Neuronal stem cell (in vitro differentiated cells): ENCODE results near the gene SYT13.

Experiments used
- DNase-seq: peaks from one replicate; pipeline ENCODE4 v3.0.0-alpha.2; 2013; ENCODE audit warnings: low spot score
- H2AFZ ChIP-seq: one replicate; pipeline ENCODE4 v1.6.1; 2013; ENCODE audit warnings: mild to moderate bottlenecking, low read length, inconsistent platforms
- H2AK5ac ChIP-seq: 2 replicates; pipeline ENCODE4 v1.6.1; 2013; ENCODE audit warnings: low read depth, mild to moderate bottlenecking, inconsistent platforms, low read length, moderate library complexity, mixed read lengths
- H2BK120ac ChIP-seq: 2 replicates; pipeline ENCODE4 v1.6.1; 2013; ENCODE audit warnings: low read depth, mild to moderate bottlenecking, inconsistent platforms, low read length, moderate library complexity, mixed read lengths
- H2BK12ac ChIP-seq: one replicate; pipeline ENCODE4 v1.6.1; 2013; ENCODE audit warnings: low read length, inconsistent platforms
- H2BK15ac ChIP-seq: 2 replicates; pipeline ENCODE4 v1.6.1; 2013; ENCODE audit warnings: mild to moderate bottlenecking, low read length, inconsistent platforms, mixed read lengths
- H2BK5ac ChIP-seq: one replicate; pipeline ENCODE4 v1.6.1; 2013; ENCODE audit warnings: inconsistent platforms, mild to moderate bottlenecking, low read length, moderate library complexity
- H3K14ac ChIP-seq: one replicate; pipeline ENCODE4 v1.6.1; 2013; ENCODE audit warnings: low read length, inconsistent platforms
- H3K18ac ChIP-seq: 2 replicates; pipeline ENCODE4 v1.6.1; 2013; ENCODE audit warnings: low read length, inconsistent platforms
- H3K23ac ChIP-seq: 2 replicates; pipeline ENCODE4 v1.6.1; 2013; ENCODE audit warnings: low read depth, mild to moderate bottlenecking, mixed read lengths, low read length, inconsistent platforms; ENCODE audit not compliant: poor library complexity
- H3K27ac ChIP-seq: replicated peaks from 3 replicates; pipeline ENCODE4 v1.5.1; 2013; ENCODE audit warnings: low read length, inconsistent platforms
- H3K27me3 ChIP-seq, 3 experiments: 2 replicates each; pipeline ENCODE4 v1.6.1; 2013; ENCODE audit warnings: low read length in 3 of 3, mild to moderate bottlenecking in 2 of 3, inconsistent platforms in 1 of 3, low read depth in 1 of 3, mixed read lengths in 1 of 3, moderate library complexity in 1 of 3; ENCODE audit not compliant: control insufficient read depth in 3 of 3, insufficient read depth in 3 of 3
- H3K36me3 ChIP-seq, 2 donors: replicated peaks in 1 of 2; 2 replicates each; pipeline ENCODE4 v1.6.1; 2013; ENCODE audit warnings: low read length in 2 of 2; ENCODE audit not compliant: control insufficient read depth in 2 of 2, insufficient read depth in 2 of 2
- H3K4ac ChIP-seq: 2 replicates; pipeline ENCODE4 v1.6.1; 2013; ENCODE audit warnings: inconsistent platforms, mild to moderate bottlenecking, low read length, moderate library complexity
- H3K4me1 ChIP-seq, 2 donors: 1 replicate in 1 of 2; 2 replicates in 1 of 2; pipeline ENCODE4 v1.6.1; 2013; ENCODE audit warnings: low read length in 2 of 2, low read depth in 1 of 2; ENCODE audit not compliant: control insufficient read depth in 2 of 2, insufficient read depth in 1 of 2
- H3K4me2 ChIP-seq: one replicate; pipeline ENCODE4 v1.6.1; 2013; ENCODE audit warnings: mild to moderate bottlenecking, low read length, inconsistent platforms; ENCODE audit not compliant: insufficient read depth, poor library complexity, severe bottlenecking
- H3K4me3 ChIP-seq, 2 donors: 2 replicates each; pipeline ENCODE4 v1.5.1; 2013; ENCODE audit warnings: low read length in 2 of 2, mild to moderate bottlenecking in 2 of 2, inconsistent platforms in 1 of 2, moderate library complexity in 1 of 2
- H3K79me1 ChIP-seq: one replicate; pipeline ENCODE4 v1.6.1; 2013; ENCODE audit warnings: low read depth, mild to moderate bottlenecking, inconsistent platforms, low read length, moderate library complexity
- H3K9ac ChIP-seq: one replicate; pipeline ENCODE4 v1.6.1; 2013; ENCODE audit warnings: mild to moderate bottlenecking, low read depth, low read length, inconsistent platforms; ENCODE audit not compliant: poor library complexity
- H3K9me3 ChIP-seq, 2 donors: replicated peaks in 1 of 2; 2 replicates each; pipeline versions ENCODE3 to v1.6.1; 2013; ENCODE audit warnings: low read length in 2 of 2, mild to moderate bottlenecking in 2 of 2, inconsistent platforms in 1 of 2, low read depth in 1 of 2, mixed read lengths in 1 of 2, moderate library complexity in 1 of 2; ENCODE audit not compliant: control insufficient read depth in 2 of 2, insufficient read depth in 1 of 2
- H4K8ac ChIP-seq: one replicate; pipeline ENCODE4 v1.6.1; 2013; ENCODE audit warnings: low read depth, mild to moderate bottlenecking, inconsistent platforms, low read length, moderate library complexity
- H4K91ac ChIP-seq: one replicate; pipeline ENCODE4 v1.6.1; 2013; ENCODE audit warnings: low read length, low read depth, mild to moderate bottlenecking, inconsistent platforms; ENCODE audit not compliant: poor library complexity
- WGBS, 2 donors: extraction: QIAGEN DNeasy Blood & Tissue Kit; methylation state at CpG; one replicate each; pipeline ENCODE4 v1.1.7; 2013; ENCODE audit warnings: missing lambda C conversion rate in 2 of 2, mixed read lengths in 1 of 2; ENCODE audit not compliant: insufficient read length in 2 of 2, insufficient replicate concordance in 1 of 2; ENCODE audit errors: extremely low coverage in 2 of 2; 5-methylcytosine and 5-hydroxymethylcytosine counted together

Gene SYT13

DNA sequence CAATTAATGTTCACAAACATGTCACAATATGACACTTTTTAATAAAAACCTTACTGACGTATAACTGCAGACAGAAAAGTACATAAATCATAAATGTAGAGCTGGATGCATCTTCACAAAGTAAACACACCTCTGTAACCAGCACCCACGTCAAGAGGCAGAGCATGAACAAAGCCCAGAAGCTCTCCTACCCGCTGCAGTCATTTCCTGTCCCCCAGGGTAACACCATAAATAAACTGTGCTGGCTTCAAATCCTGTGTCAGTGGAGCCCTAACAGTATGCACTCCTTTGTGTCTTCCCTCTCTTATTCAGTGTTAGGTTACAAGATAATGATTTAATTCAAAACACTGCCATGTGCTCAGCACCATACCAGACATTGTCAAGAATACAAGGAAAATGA is 5.7 kb downstream of the SYT13 start:
- Histone ChIP-seq H4K91ac (no peak overlapping the region), H3K36me3 (no peaks in the 10 kb centered on the region), H3K4me3 (no peak overlapping the region), H2BK5ac (no peak overlapping the region), H3K14ac (no peak overlapping the region), H2AK5ac (no peak overlapping the region), H2AFZ (no peak overlapping the region), H3K9me3 (peaks cover 0 to 5% of the 10 kb centered on the region in 2 donors), H3K4ac (no peak overlapping the region), H3K27ac (no peak overlapping the region), H3K23ac (no peak overlapping the region), H3K4me2 (no peak overlapping the region), H3K27me3 (peaks cover 0 to 34% (median 11%) of the 10 kb centered on the region in 3 experiments), H3K18ac (no peak overlapping the region), H4K8ac (no peak overlapping the region), H2BK12ac (no peak overlapping the region), H3K79me1 (no peaks in the 10 kb centered on the region), H2BK120ac (no peak overlapping the region), H3K4me1 (peaks cover 10 to 11% of the 10 kb centered on the region in 2 donors), H3K9ac (no peak overlapping the region), H2BK15ac (no peak overlapping the region)
- no CpG with 5 or more reads among the region's 3 CpGs for WGBS, 2 donors
- no peak for DNase-seq

DNA sequence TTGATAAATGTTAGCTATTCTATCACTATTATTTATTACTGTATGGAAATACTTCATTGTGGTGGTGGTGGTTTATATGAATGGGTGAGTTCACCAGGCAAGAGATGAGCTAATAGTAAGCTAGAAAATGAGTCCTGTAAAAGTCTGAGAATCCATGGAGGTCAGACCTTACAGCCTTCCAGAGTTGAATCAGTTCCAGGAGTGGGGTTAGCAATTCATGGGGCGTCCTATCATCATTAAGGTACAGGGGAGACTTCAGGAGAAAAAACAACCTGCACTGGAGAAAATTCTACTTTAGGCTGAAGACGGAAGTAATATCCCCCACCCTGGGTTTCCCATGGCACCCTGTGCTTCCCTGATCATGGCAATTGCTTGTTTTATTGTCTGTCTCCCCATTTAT is 6.5 kb downstream of the SYT13 start:
- H3K36me3 ChIP-seq: no peaks in the 10 kb centered on the region
- no peak overlapping the region for H4K8ac ChIP-seq
- no peak overlapping the region for H3K4me2 ChIP-seq
- peaks cover 0 to 31% (median 3%) of the 10 kb centered on the region in 3 experiments for H3K27me3 ChIP-seq
- H2BK12ac ChIP-seq: no peak overlapping the region
- H2AFZ ChIP-seq: no peak overlapping the region
- H3K18ac ChIP-seq: no peak overlapping the region
- H3K9ac ChIP-seq: no peak overlapping the region
- H4K91ac ChIP-seq: no peak overlapping the region
- no peak overlapping the region for H2BK5ac ChIP-seq
- WGBS, 2 donors: no CpG with 5 or more reads among the region's 2 CpGs
- no peak overlapping the region for H3K27ac ChIP-seq
- no peak overlapping the region for H3K4me3 ChIP-seq
- no peak overlapping the region for H2AK5ac ChIP-seq
- H3K9me3 ChIP-seq: peaks cover 0 to 5% of the 10 kb centered on the region in 2 donors
- H3K4ac ChIP-seq: no peak overlapping the region
- DNase-seq: no peak
- H3K4me1 ChIP-seq: peaks cover 6 to 8% of the 10 kb centered on the region in 2 donors
- no peak overlapping the region for H3K23ac ChIP-seq
- H2BK15ac ChIP-seq: no peak overlapping the region
- no peak overlapping the region for H3K14ac ChIP-seq
- H2BK120ac ChIP-seq: no peak overlapping the region
- no peaks in the 10 kb centered on the region for H3K79me1 ChIP-seq

GRCh38 chr11:45278714-45279113 is 7.4 kb downstream of the SYT13 start:
- no peak overlapping the region for H3K14ac ChIP-seq
- no peak overlapping the region for H2BK120ac ChIP-seq
- H4K91ac ChIP-seq: no peak overlapping the region
- H2AK5ac ChIP-seq: no peak overlapping the region
- H2BK15ac ChIP-seq: no peak overlapping the region
- H3K4ac ChIP-seq: no peak overlapping the region
- no CpG with 5 or more reads among the region's 4 CpGs for WGBS, 2 donors
- H4K8ac ChIP-seq: no peak overlapping the region
- H3K27me3 ChIP-seq: peaks cover 0 to 29% (median 0%) of the 10 kb centered on the region in 3 experiments
- no peak for DNase-seq
- no peak overlapping the region for H3K4me3 ChIP-seq
- no peak overlapping the region for H3K4me2 ChIP-seq
- H2BK5ac ChIP-seq: no peak overlapping the region
- no peak overlapping the region for H3K9ac ChIP-seq
- no peak overlapping the region for H2AFZ ChIP-seq
- H3K27ac ChIP-seq: no peak overlapping the region
- no peak overlapping the region for H2BK12ac ChIP-seq
- H3K79me1 ChIP-seq: no peaks in the 10 kb centered on the region
- H3K9me3 ChIP-seq: peaks cover 0 to 5% of the 10 kb centered on the region in 2 donors
- H3K23ac ChIP-seq: no peak overlapping the region
- no peak overlapping the region for H3K18ac ChIP-seq
- no peaks in the 10 kb centered on the region for H3K36me3 ChIP-seq
- H3K4me1 ChIP-seq: peaks cover 6 to 8% of the 10 kb centered on the region in 2 donors

GRCh38 chr11:45275828-45276227 is 10.3 kb downstream of the SYT13 start:
- no peak overlapping the region for H4K91ac ChIP-seq
- no peak overlapping the region for H3K4me3 ChIP-seq
- no peak overlapping the region for H3K23ac ChIP-seq
- H3K9me3 ChIP-seq: peaks cover 0 to 5% of the 10 kb centered on the region in 2 donors
- H3K79me1 ChIP-seq: no peaks in the 10 kb centered on the region
- no peak overlapping the region for H3K27ac ChIP-seq
- H3K36me3 ChIP-seq: no peaks in the 10 kb centered on the region
- no peak overlapping the region for H2BK120ac ChIP-seq
- DNase-seq: no peak
- H3K4me2 ChIP-seq: no peak overlapping the region
- no peak overlapping the region for H3K9ac ChIP-seq
- no peak overlapping the region for H2BK12ac ChIP-seq
- no peak overlapping the region for H2AFZ ChIP-seq
- no peak overlapping the region for H3K4ac ChIP-seq
- H3K14ac ChIP-seq: no peak overlapping the region
- H3K18ac ChIP-seq: no peak overlapping the region
- no peak overlapping the region for H2BK15ac ChIP-seq
- H3K27me3 ChIP-seq: peaks cover 0 to 18% (median 0%) of the 10 kb centered on the region in 3 experiments
- no CpG with 5 or more reads among the region's 4 CpGs for WGBS, 2 donors
- no peak overlapping the region for H2AK5ac ChIP-seq
- H3K4me1 ChIP-seq: peaks cover 0 to 8% of the 10 kb centered on the region in 2 donors
- H2BK5ac ChIP-seq: no peak overlapping the region
- no peak overlapping the region for H4K8ac ChIP-seq
